Choroid plexus epithelial cell (primary cell): ENCODE measurements around the gene TBC1D14.

ENCODE experiments used
- DNase-seq: peaks from one replicate; pipeline ENCODE4 v3.0.0-alpha.2; 2010; ENCODE audit warnings: low read depth
- H3K4me3 ChIP-seq: 2 replicates; pipeline ENCODE4 v1.5.1; 2011; ENCODE audit warnings: low read depth, mild to moderate bottlenecking, control low read depth, low read length, moderate library complexity
- CTCF ChIP-seq: conservative IDR thresholded peaks from 2 replicates; pipeline ENCODE4 v1.5.1; 2011; ENCODE audit warnings: low read depth, mild to moderate bottlenecking, control low read depth, inconsistent platforms, low read length, moderate library complexity

The TBC1D14 gene

GRCh38 chr4:6875431-6875831 lies 34.2 kb upstream of the TBC1D14 start:
- DNase-seq: no peak
- no peak overlapping the region for H3K4me3 ChIP-seq
- TF ChIP-seq CTCF: no peak

- TF ChIP-seq CTCF: no peak
- DNase-seq: no peak
- no peak overlapping the region for H3K4me3 ChIP-seq
Observed at GRCh38 chr4:6876440-6876839, 33.2 kb upstream of the TBC1D14 start.

GRCh38 chr4:6877067-6877466 lies 32.6 kb upstream of the TBC1D14 start:
- TF ChIP-seq CTCF: no peak
- DNase-seq: no peak
- no peak overlapping the region for H3K4me3 ChIP-seq

GRCh38 chr4:6878451-6879059 lies 31.1 kb upstream of the TBC1D14 start:
- no peak for TF ChIP-seq CTCF
- H3K4me3 ChIP-seq: no peak overlapping the region

GRCh38 chr4:6880691-6881090 lies 28.9 kb upstream of the TBC1D14 start:
- DNase-seq: no peak
- TF ChIP-seq CTCF: no peak
- H3K4me3 ChIP-seq: no peak overlapping the region

More at GRCh38 chr4:6878451-6879059, 31.1 kb upstream of the TBC1D14 start:
- DNase-seq: no peak

- no peak overlapping the region for H3K4me3 ChIP-seq
- TF ChIP-seq CTCF: no peak
Observed at GRCh38 chr4:6881908-6882307, 27.7 kb upstream of the TBC1D14 start.

GRCh38 chr4:6884341-6884870 lies 25.2 kb upstream of the TBC1D14 start:
- no peak overlapping the region for H3K4me3 ChIP-seq
- DNase-seq: no peak

More at GRCh38 chr4:6881908-6882307, 27.7 kb upstream of the TBC1D14 start:
- no peak for DNase-seq

More at GRCh38 chr4:6884341-6884870, 25.2 kb upstream of the TBC1D14 start:
- TF ChIP-seq CTCF: no peak
